Heart right ventricle (tissue), 16 donors: ENCODE results near the gene PDZRN4. TPM values are rescaled to one million over a fixed set of nuclear protein-coding genes. Genes with fewer than 3 reads are reported as not detected.

Experiments
- ATAC-seq, 8 donors: fragments of 200-7000 bp; cut with Tn5 transposase; one replicate each; pipeline ENCODE4 v1.9.1; 2020; ENCODE audit warnings: mild to moderate bottlenecking in 8 of 8, moderate library complexity in 8 of 8, moderate number of reproducible peaks in 1 of 8
- DNase-seq, 2 donors: peaks; one replicate each; pipeline ENCODE4 v3.0.0-alpha.2; 2020
- H3K27ac ChIP-seq, 10 donors: fragments of 200-600 bp; sonication (generic) in 2 of 10; one replicate each; pipeline versions ENCODE4 v1.5.0 to v1.8.0; 2020 to 2022; ENCODE audit warnings: mild to moderate bottlenecking in 3 of 10
- H3K27me3 ChIP-seq, 7 donors: fragments of 200-600 bp; one replicate each; pipeline ENCODE4 v1.8.0; 2021 to 2022; ENCODE audit warnings: mild to moderate bottlenecking in 2 of 7
- H3K36me3 ChIP-seq, 9 donors: fragments of 200-600 bp; sonication (generic) in 1 of 9; one replicate each; pipeline versions ENCODE4 v1.5.0 to v1.8.0; 2020 to 2022; ENCODE audit warnings: mild to moderate bottlenecking in 2 of 9
- H3K4me1 ChIP-seq, 9 donors: fragments of 200-600 bp; sonication (generic) in 1 of 9; one replicate each; pipeline versions ENCODE4 v1.5.0 to v1.8.0; 2020 to 2022; ENCODE audit warnings: mild to moderate bottlenecking in 4 of 9
- H3K4me3 ChIP-seq, 10 donors: fragments of 200-600 bp; sonication (generic) in 2 of 10; one replicate each; pipeline versions ENCODE4 v1.5.0 to v1.8.0; 2020 to 2022; ENCODE audit warnings: mild to moderate bottlenecking in 7 of 10, moderate library complexity in 2 of 10
- H3K9me3 ChIP-seq, 11 donors: fragments of 200-600 bp in 10 of 11; sonication (generic) in 2 of 11; one replicate each; pipeline versions ENCODE4 v1.5.0 to v1.8.0; 2013 to 2022; ENCODE audit warnings: mild to moderate bottlenecking in 2 of 11, control low read depth in 1 of 11, moderate library complexity in 1 of 11
- WGBS, 2 donors: extraction: QIAGEN DNeasy Blood & Tissue Kit; methylation state at CpG; one replicate each; pipeline ENCODE4 v1.1.7; 2013; ENCODE audit warnings: inconsistent platforms in 1 of 2; 5-methylcytosine and 5-hydroxymethylcytosine counted together
- intact Hi-C, 10 donors: fragments of 100-400 bp; cut with DNase I; formaldehyde crosslinking; loops; one replicate each; pipeline versions ENCODE4 v1.11.1 to v1.14.2; 2022
- polyA plus RNA-seq, 2 donors: library from polyadenylated mRNA; stranded (reverse); fragments of 200-250 nt; gene quantifications; one replicate each; pipeline ENCODE4 v1.2.3, GENCODE V29; 2013
- total RNA-seq, 10 donors: library from RNA; stranded (reverse); fragmentation: NEBNext Ultra II Directional in 3 of 10; extraction: Animal tissue kit (Norgen Biotek cat#: 25700) in 3 of 10; gene quantifications; one replicate each; pipeline versions ENCODE4 v1.2.1 to v1.2.4, GENCODE V29; 2021 to 2023
- TF ChIP-seq, protein P1 (sequence below), 9 donors: fragments of 200-600 bp; sonication (generic) in 2 of 9; IDR thresholded peaks; one replicate each; pipeline versions ENCODE4 v1.5.0 to v1.8.0; 2021 to 2022; ENCODE audit warnings: antibody characterized with exemption in 9 of 9, mild to moderate bottlenecking in 5 of 9, moderate library complexity in 1 of 9
- donor health status: Arrhythmogenic right ventricular cardiomyopathy.
- donor health status: ischemic (EF 13 %, LVEDD 7.1; RV severe dilation, severe dysfunction).
- donor health status: healthy with polysubstance abuse.
- donor health status: DM: no; HTN: yes; CAD: no.
- donor health status: DM: no; HTN: no; CAD: no.
- donor health status: ischemic (EF 25% LVEDD 6.9; RV normal size, moderate dysfunction).
- donor health status: ischemic (EF 25% LVEDD 5.7; RV mildly dilated, moderate dysfunction).
- donor health status: healthy.
- donor health status: DM: yes; HTN: yes; CAD: no.
- donor health status: Ischemic cardiomyopathy.
- donor health status: ischemic (EF 35%, LVEDD 5.7; RV mildly dilated, moderate dysfunction).
- donor health status: nonischemic (EF 11% LVEDD 7.7; RV severe dilation, severe dysfunction).
- donor health status: DM: yes; HTN: yes; CAD: no.
- donor health status: PGD.
- donor health status: ischemic (EF 29% LVEDD 5.4; RV normal size, mild dysfunction).
- donor health status: nonischemic (EF 23%, LVEDD 6.1; RV moderate dilation, normal function).

Gene PDZRN4
- total and polyA plus RNA-seq, 12 donors = 0.04 to 0.28 (median 0.15) TPM; not detected in 5

DNA sequence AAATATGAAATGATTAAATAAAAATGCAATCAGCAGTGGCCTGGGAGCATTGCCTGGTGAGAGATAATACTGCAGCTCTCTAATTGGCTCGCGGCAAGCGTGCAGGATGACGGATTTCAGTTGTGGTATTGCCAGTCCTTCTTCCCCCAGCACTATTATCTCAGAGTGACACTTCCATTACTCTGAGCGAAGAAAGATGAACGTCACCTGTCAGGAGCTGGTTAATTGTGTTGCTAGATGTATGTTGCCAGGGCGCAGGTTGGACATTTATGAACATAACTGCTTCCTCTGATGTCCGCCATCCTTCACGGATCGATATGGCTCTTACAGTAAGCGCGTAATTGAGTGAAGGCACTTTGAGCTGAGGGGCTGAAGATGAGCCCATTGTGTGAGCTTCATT is 374.9 kb downstream of the PDZRN4 start:
- no peak overlapping the region for H3K4me3 ChIP-seq
- no peaks in the 10 kb centered on the region for H3K4me1 ChIP-seq
- ATAC-seq = no peak
- H3K9me3 ChIP-seq = no peaks in the 10 kb centered on the region
- no peak overlapping the region for H3K27ac ChIP-seq
- WGBS, 2 donors = 92 to 93% methylated on average over 12 of the region's 12 CpGs
- intact Hi-C loops = no loop called here
- no peaks in the 10 kb centered on the region for H3K27me3 ChIP-seq
- TF ChIP-seq, protein P1, sequence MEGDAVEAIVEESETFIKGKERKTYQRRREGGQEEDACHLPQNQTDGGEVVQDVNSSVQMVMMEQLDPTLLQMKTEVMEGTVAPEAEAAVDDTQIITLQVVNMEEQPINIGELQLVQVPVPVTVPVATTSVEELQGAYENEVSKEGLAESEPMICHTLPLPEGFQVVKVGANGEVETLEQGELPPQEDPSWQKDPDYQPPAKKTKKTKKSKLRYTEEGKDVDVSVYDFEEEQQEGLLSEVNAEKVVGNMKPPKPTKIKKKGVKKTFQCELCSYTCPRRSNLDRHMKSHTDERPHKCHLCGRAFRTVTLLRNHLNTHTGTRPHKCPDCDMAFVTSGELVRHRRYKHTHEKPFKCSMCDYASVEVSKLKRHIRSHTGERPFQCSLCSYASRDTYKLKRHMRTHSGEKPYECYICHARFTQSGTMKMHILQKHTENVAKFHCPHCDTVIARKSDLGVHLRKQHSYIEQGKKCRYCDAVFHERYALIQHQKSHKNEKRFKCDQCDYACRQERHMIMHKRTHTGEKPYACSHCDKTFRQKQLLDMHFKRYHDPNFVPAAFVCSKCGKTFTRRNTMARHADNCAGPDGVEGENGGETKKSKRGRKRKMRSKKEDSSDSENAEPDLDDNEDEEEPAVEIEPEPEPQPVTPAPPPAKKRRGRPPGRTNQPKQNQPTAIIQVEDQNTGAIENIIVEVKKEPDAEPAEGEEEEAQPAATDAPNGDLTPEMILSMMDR (IDR thresholded peaks at IDR 0.05) = no peak
- DNase-seq = no peak
- no peaks in the 10 kb centered on the region for H3K36me3 ChIP-seq

DNA sequence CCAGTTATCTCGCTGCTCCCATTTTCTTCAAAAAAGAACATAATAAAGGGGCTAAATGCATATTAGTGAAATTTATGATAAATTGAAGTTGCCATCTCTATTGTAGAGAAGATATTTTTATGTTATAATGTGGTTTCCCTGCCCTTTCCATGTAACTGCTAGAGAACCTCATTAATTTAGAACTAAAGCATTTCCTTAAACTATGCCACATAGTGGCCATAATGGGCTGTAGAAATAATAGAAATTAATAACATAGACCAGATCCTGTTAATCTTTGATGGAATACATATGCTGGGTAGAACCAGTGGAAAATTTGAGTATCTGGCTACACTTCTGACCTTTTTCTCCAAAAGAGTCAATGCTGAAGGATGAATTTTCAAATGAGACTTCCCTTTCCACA is 376.7 kb downstream of the PDZRN4 start:
- Histone ChIP-seq H3K36me3 (no peaks in the 10 kb centered on the region), H3K9me3 (no peaks in the 10 kb centered on the region), H3K27ac (no peak overlapping the region), H3K4me1 (no peaks in the 10 kb centered on the region), H3K4me3 (no peak overlapping the region), H3K27me3 (no peaks in the 10 kb centered on the region)
- WGBS, 2 donors = 91 to 98% methylated on average over 1 of the region's 1 CpG
- TF ChIP-seq, protein P1 (IDR thresholded peaks at IDR 0.05) = no peak
- intact Hi-C loops = no loop called here
- no peak for DNase-seq
- ATAC-seq = no peak

DNA sequence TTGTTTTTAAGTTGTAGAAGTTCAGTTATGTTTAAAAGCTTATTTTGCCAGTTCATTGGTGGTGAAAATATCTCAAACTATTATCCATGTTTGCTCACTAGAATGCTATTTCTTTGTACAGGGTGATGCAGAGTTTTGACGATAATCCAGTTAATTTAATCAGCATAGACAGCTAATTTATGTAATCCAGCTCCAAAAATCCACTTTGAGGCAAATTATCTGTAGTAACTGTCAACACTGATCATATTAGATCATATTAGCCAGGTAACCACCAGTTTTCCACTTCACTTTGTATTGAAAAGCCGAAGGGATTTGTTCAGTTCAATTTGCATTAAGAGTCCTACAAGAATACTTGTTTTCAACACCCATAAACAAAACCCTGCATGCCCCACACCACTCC is 378.6 kb downstream of the PDZRN4 start:
- WGBS, 2 donors = 91 to 92% methylated on average over 2 of the region's 2 CpGs

DNA sequence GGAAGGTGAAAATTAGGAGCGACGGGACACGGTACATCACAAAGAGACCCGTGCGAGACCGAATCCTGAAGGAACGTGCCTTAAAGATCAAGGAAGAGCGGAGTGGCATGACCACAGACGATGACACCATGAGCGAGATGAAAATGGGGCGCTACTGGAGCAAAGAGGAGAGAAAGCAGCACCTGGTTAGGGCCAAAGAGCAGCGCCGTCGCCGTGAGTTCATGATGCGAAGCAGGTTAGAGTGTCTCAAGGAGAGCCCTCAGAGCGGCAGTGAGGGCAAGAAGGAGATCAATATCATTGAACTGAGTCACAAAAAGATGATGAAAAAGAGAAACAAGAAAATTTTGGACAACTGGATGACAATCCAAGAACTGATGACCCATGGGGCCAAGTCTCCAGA is 385.3 kb downstream of the PDZRN4 start:
- Histone ChIP-seq H3K4me3 (no peak overlapping the region), H3K9me3 (no peaks in the 10 kb centered on the region), H3K4me1 (no peaks in the 10 kb centered on the region), H3K27me3 (no peaks in the 10 kb centered on the region), H3K27ac (no peak overlapping the region), H3K36me3 (no peaks in the 10 kb centered on the region)
- intact Hi-C loops = no loop called here
- no peak for ATAC-seq
- 97 to 98% methylated on average over 17 of the region's 17 CpGs for WGBS, 2 donors
- TF ChIP-seq, protein P1 (IDR thresholded peaks at IDR 0.05) = no peak
- no peak for DNase-seq

More for the DNA sequence above, 378.6 kb downstream of the PDZRN4 start:
- intact Hi-C loops = no loop called here
- no peak overlapping the region for H3K4me3 ChIP-seq
- ATAC-seq = no peak
- no peaks in the 10 kb centered on the region for H3K36me3 ChIP-seq
- TF ChIP-seq, protein P1 (IDR thresholded peaks at IDR 0.05) = no peak
- no peak overlapping the region for H3K27ac ChIP-seq
- H3K9me3 ChIP-seq = no peaks in the 10 kb centered on the region
- no peak for DNase-seq
- no peaks in the 10 kb centered on the region for H3K27me3 ChIP-seq
- no peaks in the 10 kb centered on the region for H3K4me1 ChIP-seq
